ENCODE data around the gene CLEC14A. TPM values are rescaled to one million over a fixed set of nuclear protein-coding genes. Genes with fewer than 3 reads are reported as not detected.

CLEC14A gene
- total and polyA plus RNA-seq, 9 of the 15 experiments (the other 6 are each of a cell fraction or from before 2014, with no cell fraction given): not detected

DNA sequence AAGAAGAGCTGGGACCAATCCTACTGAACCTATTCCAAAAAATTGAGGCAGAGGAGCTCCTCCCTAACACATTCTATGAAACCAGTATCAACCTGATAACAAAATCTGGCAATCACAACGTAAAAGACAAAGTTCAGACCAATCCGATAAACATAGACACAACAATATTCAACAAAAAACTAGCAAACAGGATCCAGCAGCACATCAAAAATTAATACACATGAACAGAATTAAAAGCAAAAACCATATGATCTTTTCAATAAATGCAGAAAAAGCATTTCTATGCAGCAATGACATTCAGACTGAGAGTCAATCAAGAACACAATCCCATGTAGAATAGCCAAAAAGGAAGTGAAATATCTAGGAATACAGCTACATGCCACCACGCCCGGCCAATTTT, 7.0 kb upstream of the CLEC14A start:
- no peaks in the 10 kb centered on the region for H3K4me1 ChIP-seq (replicated peaks in 1 of 2; ENCODE audit: control insufficient read depth in 2 of 2, insufficient read depth in 2 of 2, low read length in 2 of 2)
- H3K27ac ChIP-seq (ENCODE audit: extremely low read depth, low read depth, low read length): no peak overlapping the region
- ChIA-PET POLR2A (no interaction called here), CTCF (ENCODE audit: low intra/inter-chr PET ratio) (no interaction called here)
- TF ChIP-seq YBX1 (IDR thresholded peaks at IDR 0.05) (no peak), EP300 (IDR thresholded peaks at IDR 0.05; ENCODE audit: low read length) (no peak), NFE2 (IDR thresholded peaks at IDR 0.05; ENCODE audit: low read depth) (no peak), ZNF778 (CRISPR knock-in tag; IDR thresholded peaks at IDR 0.05) (no peak), ZNF134 (CRISPR knock-in tag; conservative IDR thresholded peaks at IDR 0.05) (no peak), HMG20B (CRISPR knock-in tag; IDR thresholded peaks at IDR 0.05) (no peak), EP400 (IDR thresholded peaks at IDR 0.05) (no peak), SUPT5H (IDR thresholded peaks at IDR 0.05) (no peak), DMBX1 (CRISPR knock-in tag; IDR thresholded peaks at IDR 0.05; ENCODE audit: borderline replicate concordance) (no peak), ZNF551 (CRISPR knock-in tag; IDR thresholded peaks at IDR 0.05) (no peak), TEAD4 (IDR thresholded peaks at IDR 0.05; ENCODE audit: low read length) (no peak), TEAD4 (CRISPR knock-in tag; IDR thresholded peaks at IDR 0.05; ENCODE audit: borderline replicate concordance) (no peak), ZNF717 (CRISPR knock-in tag; IDR thresholded peaks at IDR 0.05) (no peak), HLTF (IDR thresholded peaks at IDR 0.05) (no peak), CCNT2 (IDR thresholded peaks at IDR 0.05; ENCODE audit: borderline replicate concordance, extremely low read depth, insufficient read length, low read depth, low read length) (no peak), ZNF253 (CRISPR knock-in tag; conservative IDR thresholded peaks at IDR 0.05) (no peak), MAFF (IDR thresholded peaks at IDR 0.05; ENCODE audit: low read length) (no peak), RAD51 (IDR thresholded peaks at IDR 0.05; ENCODE audit: borderline replicate concordance, low read depth) (no peak), NCOR1 (IDR thresholded peaks at IDR 0.05) (no peak)
- TF ChIP-seq, protein P1, sequence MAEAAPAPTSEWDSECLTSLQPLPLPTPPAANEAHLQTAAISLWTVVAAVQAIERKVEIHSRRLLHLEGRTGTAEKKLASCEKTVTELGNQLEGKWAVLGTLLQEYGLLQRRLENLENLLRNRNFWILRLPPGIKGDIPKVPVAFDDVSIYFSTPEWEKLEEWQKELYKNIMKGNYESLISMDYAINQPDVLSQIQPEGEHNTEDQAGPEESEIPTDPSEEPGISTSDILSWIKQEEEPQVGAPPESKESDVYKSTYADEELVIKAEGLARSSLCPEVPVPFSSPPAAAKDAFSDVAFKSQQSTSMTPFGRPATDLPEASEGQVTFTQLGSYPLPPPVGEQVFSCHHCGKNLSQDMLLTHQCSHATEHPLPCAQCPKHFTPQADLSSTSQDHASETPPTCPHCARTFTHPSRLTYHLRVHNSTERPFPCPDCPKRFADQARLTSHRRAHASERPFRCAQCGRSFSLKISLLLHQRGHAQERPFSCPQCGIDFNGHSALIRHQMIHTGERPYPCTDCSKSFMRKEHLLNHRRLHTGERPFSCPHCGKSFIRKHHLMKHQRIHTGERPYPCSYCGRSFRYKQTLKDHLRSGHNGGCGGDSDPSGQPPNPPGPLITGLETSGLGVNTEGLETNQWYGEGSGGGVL (CRISPR knock-in tag; IDR thresholded peaks at IDR 0.05): no peak
- TF ChIP-seq, protein P2, sequence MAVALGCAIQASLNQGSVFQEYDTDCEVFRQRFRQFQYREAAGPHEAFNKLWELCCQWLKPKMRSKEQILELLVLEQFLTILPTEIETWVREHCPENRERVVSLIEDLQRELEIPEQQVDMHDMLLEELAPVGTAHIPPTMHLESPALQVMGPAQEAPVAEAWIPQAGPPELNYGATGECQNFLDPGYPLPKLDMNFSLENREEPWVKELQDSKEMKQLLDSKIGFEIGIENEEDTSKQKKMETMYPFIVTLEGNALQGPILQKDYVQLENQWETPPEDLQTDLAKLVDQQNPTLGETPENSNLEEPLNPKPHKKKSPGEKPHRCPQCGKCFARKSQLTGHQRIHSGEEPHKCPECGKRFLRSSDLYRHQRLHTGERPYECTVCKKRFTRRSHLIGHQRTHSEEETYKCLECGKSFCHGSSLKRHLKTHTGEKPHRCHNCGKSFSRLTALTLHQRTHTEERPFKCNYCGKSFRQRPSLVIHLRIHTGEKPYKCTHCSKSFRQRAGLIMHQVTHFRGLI (CRISPR knock-in tag; IDR thresholded peaks at IDR 0.05): no peak
- intact Hi-C loops (cut with micrococcal nuclease): no loop called here
- no peaks in the 10 kb centered on the region for H3K27me3 ChIP-seq (ENCODE audit: control insufficient read depth in 2 of 2, insufficient read depth in 2 of 2, low read length in 2 of 2)
- no peak overlapping the region for H3K4me2 ChIP-seq (ENCODE audit: insufficient read depth, low read length)
- 3% methylated on average over 4 of the region's 4 CpGs for WGBS (ENCODE audit: insufficient coverage, low coverage, missing lambda C conversion rate)
- FAIRE-seq: no peak
- ATAC-seq: no peak
- H3K4me3 ChIP-seq: no peak overlapping the region
- no TSS peak for BruUV-seq (replicated peaks)
- in situ Hi-C loops (cut with MboI): no loop called here
- H3K9me1 ChIP-seq (ENCODE audit: control insufficient read depth, insufficient read depth, low read length): no peaks in the 10 kb centered on the region
- no peak overlapping the region for H2AFZ ChIP-seq (ENCODE audit: low read depth, low read length)
- H4K20me1 ChIP-seq (replicated peaks; ENCODE audit: control insufficient read depth, insufficient read depth, low read length): no peaks in the 10 kb centered on the region
- no peak overlapping the region for H3K9ac ChIP-seq (ENCODE audit: insufficient read depth in 1 of 2, low read depth in 2 of 2, low read length in 2 of 2)
- no peaks in the 10 kb centered on the region for H3K9me3 ChIP-seq (replicated peaks; ENCODE audit: control insufficient read depth, insufficient read depth, low read depth, low read length)
- H3K36me3 ChIP-seq (ENCODE audit: control insufficient read depth, insufficient read depth, low read length): no peaks in the 10 kb centered on the region
- no peak for DNase-seq (ENCODE audit: extremely low read depth in 1 of 4, low spot score in 3 of 4)
- H3K79me2 ChIP-seq (ENCODE audit: control insufficient read depth, insufficient read depth, low read length): no peaks in the 10 kb centered on the region
